Tongue (tissue), 2 donors: ENCODE data around the gene KCNH2. TPM values are rescaled to one million over a fixed set of nuclear protein-coding genes. Genes with fewer than 3 reads are reported as not detected.
A peak's percentile ranks its signal among the peaks of the same experiment; 100 is the strongest.

Experiments used
- DNase-seq: peaks from one replicate; pipeline ENCODE4 v3.0.0-alpha.2; 2015
- total RNA-seq: library from RNA; depleted of rRNA; stranded (reverse); fragments of >200 nt; gene quantifications from one replicate; pipeline ENCODE4 v1.2.3, GENCODE V29; 2014

Gene KCNH2
- total RNA-seq, 1 donor from 2014 or later, result 16.5 TPM

DNA sequence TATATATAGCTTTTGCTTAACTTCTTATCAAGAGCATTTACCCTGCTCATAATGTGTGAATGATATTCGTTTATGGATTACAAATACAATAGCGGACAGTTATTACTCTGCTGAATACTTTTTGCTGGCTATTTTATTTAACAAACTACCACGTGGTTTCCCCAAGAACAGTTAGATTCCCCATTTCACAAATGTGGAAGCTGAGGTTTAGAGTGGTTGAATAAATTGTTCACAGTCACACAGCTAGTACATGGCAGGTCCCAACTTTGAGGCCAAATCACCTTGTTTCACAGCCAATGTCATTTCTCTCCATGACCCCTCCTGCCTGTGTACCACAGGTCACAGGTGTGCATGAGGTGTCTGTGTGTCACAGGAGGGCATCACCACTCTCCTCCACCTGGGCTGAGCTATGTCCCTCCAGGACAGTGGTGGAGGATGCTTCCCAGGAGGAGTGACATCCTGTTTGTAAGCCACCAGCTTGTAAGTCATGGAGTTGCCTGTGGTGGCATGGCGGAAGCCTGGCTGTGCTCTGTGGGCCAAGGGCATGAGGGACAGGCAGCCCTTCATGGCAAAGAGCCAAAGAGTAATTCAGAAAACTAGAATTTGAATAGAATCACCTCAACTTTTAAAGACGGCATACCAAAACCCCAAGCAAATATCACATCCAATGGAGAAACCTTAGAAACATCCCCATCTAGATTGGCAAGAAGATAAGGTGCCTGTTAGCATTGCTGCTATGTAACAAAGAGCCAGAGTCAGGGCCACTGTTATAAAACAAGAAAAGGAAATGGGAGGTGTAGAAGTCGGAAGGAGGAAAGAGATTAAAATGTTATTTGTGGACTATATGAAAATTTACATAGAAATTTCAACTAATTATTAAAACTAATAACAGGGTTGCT lies 73.9 kb downstream of the KCNH2 start:
- no peak for DNase-seq

DNA sequence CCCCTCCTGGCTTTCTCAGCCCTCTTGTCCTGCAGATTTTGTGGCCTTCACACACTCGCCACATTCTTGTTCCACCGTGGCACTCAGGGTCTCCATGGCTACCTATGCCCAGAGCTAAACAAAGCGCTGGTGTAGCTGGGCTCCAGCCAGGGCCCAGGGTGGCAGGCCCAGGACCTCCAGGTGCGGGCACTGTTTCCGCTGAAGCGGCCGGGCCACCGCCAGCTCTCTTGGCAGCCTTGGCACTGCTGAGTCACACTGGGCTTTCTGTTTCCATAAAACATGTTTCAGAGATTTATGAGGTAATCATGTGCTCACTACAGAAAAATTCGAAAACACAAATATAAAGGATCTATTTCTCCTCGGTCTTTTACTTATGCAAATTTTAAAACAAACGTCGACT lies 74.5 kb downstream of the KCNH2 start:
- peak; percentile 77 for DNase-seq

GRCh38 chr7:150902078-150903033 lies 75.8 kb downstream of the KCNH2 start:
- no peak for DNase-seq

DNA sequence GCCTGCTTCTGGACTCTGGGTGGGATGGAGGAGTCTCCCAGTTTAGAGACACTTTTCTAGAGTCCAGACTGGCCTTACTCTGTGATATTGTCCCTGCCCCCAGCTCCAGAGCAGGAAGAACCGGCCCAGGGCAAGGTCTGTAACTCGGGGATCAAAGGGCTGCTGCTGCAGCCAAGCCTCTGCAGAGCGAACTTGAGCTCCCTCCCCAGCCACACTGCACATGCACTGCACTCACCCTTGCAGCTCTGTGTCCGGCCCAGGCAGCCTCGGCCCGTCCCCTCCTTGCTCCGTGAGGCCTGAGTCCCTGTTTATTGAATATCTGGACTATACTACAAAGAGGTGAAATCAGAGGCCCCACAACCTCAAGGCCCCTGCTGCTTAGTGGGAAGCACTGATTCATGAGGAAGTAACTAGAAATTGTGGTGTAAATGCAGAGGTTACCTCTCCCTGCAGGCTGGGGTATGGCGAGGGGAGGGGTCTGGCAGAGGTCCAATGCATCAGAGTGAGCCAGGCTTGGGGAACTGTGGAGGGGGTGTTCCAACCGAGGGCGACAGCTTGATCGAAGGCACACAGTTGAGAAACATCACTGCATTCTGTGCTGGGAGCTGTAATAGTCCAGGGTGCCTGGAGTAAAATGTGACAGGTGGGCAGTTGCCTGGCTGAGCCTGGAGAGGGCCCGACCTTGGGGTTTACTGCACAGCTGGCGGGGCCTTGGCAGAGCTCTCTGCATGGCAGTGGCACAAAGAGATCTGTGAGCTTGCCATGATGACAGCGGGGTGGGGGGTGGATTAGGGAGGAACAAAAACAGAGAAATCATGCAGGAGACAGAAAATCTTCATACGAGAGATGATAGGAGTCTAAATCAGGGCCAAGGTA lies 76.7 kb downstream of the KCNH2 start:
- peak; percentile 84 for DNase-seq

DNA sequence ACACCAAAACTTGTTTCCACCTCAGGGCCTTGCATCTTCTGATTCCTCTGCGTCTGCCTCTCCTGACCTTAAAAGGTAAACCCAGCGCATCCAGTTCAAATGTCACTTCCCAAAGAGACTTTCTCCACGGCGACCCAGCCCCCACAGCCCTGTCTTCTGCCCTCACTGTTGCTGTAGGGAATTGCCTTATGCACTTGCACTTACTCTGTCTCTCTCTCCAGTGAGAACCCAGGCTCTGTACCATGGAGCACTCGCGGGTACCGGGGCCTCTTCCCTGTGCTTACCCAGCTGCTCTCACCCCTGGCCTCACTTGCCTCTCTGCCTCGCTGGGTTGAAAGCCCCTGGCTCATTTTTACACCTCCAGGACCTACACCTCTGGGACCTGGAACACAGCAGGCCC lies 77.4 kb downstream of the KCNH2 start:
- no peak for DNase-seq

- peak; percentile 84 for DNase-seq
These were observed 79.6 kb downstream of the KCNH2 start for GRCh38 chr7:150898475-150899011.

DNA sequence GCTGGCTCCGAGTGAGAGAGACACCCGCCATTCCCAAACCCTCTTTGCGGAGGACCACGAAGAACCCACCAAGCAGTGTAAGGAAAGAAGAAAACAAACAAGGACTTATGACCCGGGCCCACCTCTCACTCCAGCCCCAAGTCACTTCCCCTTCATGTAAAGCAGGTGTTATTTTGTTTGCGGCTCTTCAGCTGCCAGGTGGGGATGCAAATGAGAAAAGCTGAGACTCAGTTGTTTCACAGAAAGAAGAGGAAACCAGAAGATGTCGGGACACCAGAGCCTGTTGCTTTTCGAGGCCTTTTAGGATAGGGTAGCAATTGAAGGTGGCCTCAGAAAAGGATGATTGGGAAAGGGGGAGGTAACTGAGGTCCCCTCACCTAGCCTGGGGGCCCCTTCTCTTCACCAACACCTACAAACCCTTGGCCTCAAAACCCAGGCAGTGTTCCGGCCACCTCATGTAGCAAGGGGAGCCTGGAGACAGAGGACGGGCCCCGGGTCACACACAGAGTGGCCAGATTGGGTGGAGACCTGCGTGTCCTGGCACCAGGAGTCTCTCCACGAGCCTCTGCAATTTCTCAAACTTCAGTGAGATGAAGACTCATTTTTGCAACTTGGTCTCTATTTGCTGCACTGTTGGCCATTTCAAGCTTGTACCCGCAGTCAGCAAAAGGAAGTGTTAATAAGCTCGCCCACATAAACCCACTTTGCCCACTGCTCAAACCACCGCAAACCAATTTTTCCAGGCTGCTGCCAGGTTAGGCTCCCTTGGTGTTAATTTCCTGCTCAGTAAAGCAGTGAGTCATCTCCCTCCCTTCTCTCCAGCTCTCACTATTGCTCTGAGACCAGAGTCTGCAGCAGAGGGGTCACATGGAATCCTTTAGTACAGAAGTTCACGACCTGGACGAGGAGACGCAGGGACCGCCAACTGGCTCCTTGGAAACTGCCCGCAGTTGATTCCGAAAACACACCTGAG lies 80.3 kb downstream of the KCNH2 start:
- DNase-seq, result no peak

DNA sequence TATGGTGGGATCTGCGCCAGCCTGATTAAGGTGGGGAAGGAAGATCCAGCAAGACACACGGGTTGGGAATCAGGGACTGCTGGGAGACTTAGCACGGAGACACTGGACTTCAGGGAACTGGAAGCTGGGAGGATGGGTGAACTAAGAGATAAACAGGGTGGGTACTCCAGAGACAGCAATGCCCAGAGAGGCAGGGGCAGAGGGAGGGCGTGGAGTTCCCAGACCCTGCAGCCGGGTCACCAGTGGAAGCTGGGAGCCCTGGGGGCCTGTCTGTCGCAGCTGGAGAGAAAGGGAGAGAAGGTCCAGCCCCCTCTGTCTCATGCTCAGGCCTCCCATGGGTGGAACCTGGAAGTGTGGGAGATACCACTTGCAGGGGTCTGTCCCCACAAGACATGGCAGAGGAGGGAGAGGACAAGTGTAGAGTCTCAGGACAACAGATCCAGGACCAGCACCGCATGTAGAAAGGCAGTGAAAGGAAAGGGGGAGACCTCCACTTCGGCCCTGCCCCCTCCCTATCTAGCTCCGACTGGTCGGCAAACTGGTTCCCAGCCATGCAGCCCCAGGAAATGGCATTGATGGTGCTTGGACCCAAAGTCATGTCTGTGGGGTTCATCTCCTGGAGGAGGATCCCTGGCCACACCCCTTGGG lies 81.4 kb downstream of the KCNH2 start:
- no peak for DNase-seq

- no peak for DNase-seq
These were observed 82.3 kb downstream of the KCNH2 start for GRCh38 chr7:150895809-150896208.

Other genes with a start within 250 kb of the KCNH2 start
- 23.8 TPM for gene GIMAP5, start 240.9 kb downstream of the KCNH2 start, total RNA-seq
- 27.5 TPM for gene TMEM176B, start 178.0 kb downstream of the KCNH2 start, total RNA-seq
- gene TMEM176A, start 177.6 kb downstream of the KCNH2 start, total RNA-seq, result 13.6 TPM
- gene AOC1, start 125.8 kb downstream of the KCNH2 start, total RNA-seq, result not detected
- gene NOS3, start 12.7 kb upstream of the KCNH2 start, total RNA-seq, result 7.0 TPM
- gene ATG9B, start 46.2 kb upstream of the KCNH2 start, total RNA-seq, result 25.8 TPM
- gene ABCB8, start 50.1 kb upstream of the KCNH2 start, total RNA-seq, result 28.6 TPM
- gene ASIC3, start 70.2 kb upstream of the KCNH2 start, total RNA-seq, result 0.51 TPM
- gene CDK5, start 79.6 kb upstream of the KCNH2 start, total RNA-seq, result 6.8 TPM
- gene SLC4A2, start 81.3 kb upstream of the KCNH2 start, total RNA-seq, result 52.6 TPM
- gene FASTK, start 102.5 kb upstream of the KCNH2 start, total RNA-seq, result 95.2 TPM
- gene TMUB1, start 105.2 kb upstream of the KCNH2 start, total RNA-seq, result 18.0 TPM
- gene AGAP3, start 108.2 kb upstream of the KCNH2 start, total RNA-seq, result 31.4 TPM
- gene GBX1, start 189.4 kb upstream of the KCNH2 start, total RNA-seq, result not detected
- gene ASB10, start 208.9 kb upstream of the KCNH2 start, total RNA-seq, result 4.9 TPM
- not detected for gene H2BK1, start 232.2 kb upstream of the KCNH2 start, total RNA-seq
- gene ABCF2, start 248.9 kb upstream of the KCNH2 start, total RNA-seq, result 36.9 TPM